SK-N-MC (cell line): ENCODE results near the gene SAMD7.

Source experiments
- EZH2 ChIP-seq: fragments of 200-600 bp; sonication (generic); IDR thresholded peaks from one replicate; pipeline ENCODE4 v1.6.1; 2017; ENCODE audit warnings: antibody characterized with exemption
- FOXP2 ChIP-seq: optimal IDR thresholded peaks from 2 replicates; pipeline ENCODE3; 2011; ENCODE audit warnings: mild to moderate bottlenecking, moderate library complexity; ENCODE audit not compliant: insufficient read depth; ENCODE audit errors: extremely low read length, control extremely low read depth
- POLR2AphosphoS5 ChIP-seq: IDR thresholded peaks from 2 replicates; pipeline ENCODE4 v1.6.1; 2012; ENCODE audit warnings: mild to moderate bottlenecking, low read depth, low read length, borderline replicate concordance

DNA sequence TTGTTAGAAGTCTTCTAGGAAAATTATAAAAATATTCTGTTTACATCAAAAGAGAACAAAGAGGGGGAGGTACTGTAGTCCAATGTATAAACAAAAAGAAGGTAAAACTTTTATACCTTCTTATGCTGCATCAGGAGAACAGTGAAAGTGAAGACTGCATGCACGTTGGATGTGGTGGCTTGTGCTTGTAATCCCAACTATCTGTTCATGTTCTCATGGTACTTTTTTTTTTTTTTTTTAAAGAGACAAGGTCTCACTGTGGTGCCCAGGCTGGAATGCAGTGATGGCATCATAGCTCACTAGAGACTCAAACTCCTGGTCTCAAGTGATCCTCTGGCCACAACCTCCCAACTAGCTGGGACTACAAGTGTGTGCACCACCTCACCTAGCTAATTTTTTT, 59.5 kb downstream of the SAMD7 start:
- no peak for TF ChIP-seq EZH2
- TF ChIP-seq POLR2AphosphoS5, result no peak
- TF ChIP-seq FOXP2, result no peak
